ENCODE results near the gene LHFPL6.

Gene LHFPL6

GRCh38 chr13:39330504-39330903 is 272.5 kb downstream of the LHFPL6 start:
- DNase-seq = no peak

GRCh38 chr13:39329182-39329639 is 273.8 kb downstream of the LHFPL6 start:
- DNase-seq = no peak

GRCh38 chr13:39327172-39327479 is 275.9 kb downstream of the LHFPL6 start:
- no peak for DNase-seq

GRCh38 chr13:39326469-39327171 is 276.4 kb downstream of the LHFPL6 start:
- DNase-seq = no peak

- DNase-seq = no peak
These were observed 278.1 kb downstream of the LHFPL6 start for GRCh38 chr13:39324806-39325311.

- DNase-seq = no peak
These were observed 280.0 kb downstream of the LHFPL6 start for GRCh38 chr13:39322836-39323585.

GRCh38 chr13:39321574-39321973 is 281.4 kb downstream of the LHFPL6 start:
- no peak for DNase-seq

- DNase-seq = no peak
These were observed 284.8 kb downstream of the LHFPL6 start for GRCh38 chr13:39318161-39318560.

GRCh38 chr13:39317291-39317690 is 285.7 kb downstream of the LHFPL6 start:
- no peak for DNase-seq

GRCh38 chr13:39315796-39316195 is 287.2 kb downstream of the LHFPL6 start:
- DNase-seq = no peak

GRCh38 chr13:39313721-39314120 is 289.3 kb downstream of the LHFPL6 start:
- no peak for DNase-seq

- no peak for DNase-seq
These were observed 290.4 kb downstream of the LHFPL6 start for GRCh38 chr13:39312596-39312995.

- DNase-seq = no peak
These were observed 291.4 kb downstream of the LHFPL6 start for GRCh38 chr13:39311619-39312018.

GRCh38 chr13:39310961-39311360 is 292.0 kb downstream of the LHFPL6 start:
- no peak for DNase-seq

- no peak for DNase-seq
These were observed 296.1 kb downstream of the LHFPL6 start for GRCh38 chr13:39306639-39307589.

GRCh38 chr13:39302820-39303219 is 300.2 kb downstream of the LHFPL6 start:
- no peak for DNase-seq

GRCh38 chr13:39298951-39299350 is 304.0 kb downstream of the LHFPL6 start:
- DNase-seq = no peak

GRCh38 chr13:39297664-39298171 is 305.3 kb downstream of the LHFPL6 start:
- DNase-seq = no peak

- no peak for DNase-seq
These were observed 306.0 kb downstream of the LHFPL6 start for GRCh38 chr13:39297023-39297422.

GRCh38 chr13:39296193-39296592 is 306.8 kb downstream of the LHFPL6 start:
- DNase-seq = no peak
